GM21529 (cell line): Measurements from ENCODE around the gene C3.

Experiments used
- ATAC-seq: cut with Tn5 transposase; IDR thresholded peaks from one replicate; pipeline ENCODE4 v1.9.1; 2021; ENCODE audit not compliant: unreplicated experiment

C3 gene

GRCh38 chr19:6745965-6746364, 25.5 kb upstream of the C3 start:
- no peak for ATAC-seq

GRCh38 chr19:6744381-6745301, 24.2 kb upstream of the C3 start:
- ATAC-seq: no peak

- no peak for ATAC-seq
These were observed 23.4 kb upstream of the C3 start for GRCh38 chr19:6743714-6744380.

GRCh38 chr19:6743066-6743465, 22.6 kb upstream of the C3 start:
- no peak for ATAC-seq

- ATAC-seq: no peak
These were observed 20.3 kb upstream of the C3 start for GRCh38 chr19:6740589-6741343.

GRCh38 chr19:6739883-6740588, 19.6 kb upstream of the C3 start:
- no peak for ATAC-seq

GRCh38 chr19:6739390-6739882, 19.0 kb upstream of the C3 start, which contains the start of gene TRIP10:
Gene TRIP10 (plus strand): TSS chr19:6739680. CDS start chr19:6739762, 82 bp downstream.
- ATAC-seq: no peak

GRCh38 chr19:6738787-6739389, 18.4 kb upstream of the C3 start:
- ATAC-seq: no peak

GRCh38 chr19:6737873-6738786, 17.7 kb upstream of the C3 start:
- ATAC-seq: peak; percentile 1

- peak; percentile 57 for ATAC-seq
These were observed 16.9 kb upstream of the C3 start, which contains the start of gene GPR108 for GRCh38 chr19:6737284-6737872. Gene GPR108 (minus strand): TSS chr19:6737580. CDS start chr19:6737576, 4 bp downstream.

GRCh38 chr19:6736917-6737283, 16.4 kb upstream of the C3 start:
- no peak for ATAC-seq

GRCh38 chr19:6736169-6736916, 15.9 kb upstream of the C3 start:
- ATAC-seq: no peak

GRCh38 chr19:6735181-6735911, 14.9 kb upstream of the C3 start:
- ATAC-seq: no peak

GRCh38 chr19:6734096-6734696, 13.7 kb upstream of the C3 start:
- no peak for ATAC-seq

GRCh38 chr19:6733338-6734095, 13.1 kb upstream of the C3 start:
- no peak for ATAC-seq

- no peak for ATAC-seq
These were observed 12.4 kb upstream of the C3 start for GRCh38 chr19:6732803-6733337.
